GM12891 (cell line): ENCODE measurements around the gene CABP7.

ENCODE experiments used
- POLR2A ChIP-seq: IDR thresholded peaks from 2 replicates; pipeline ENCODE4 v1.6.1; 2011; ENCODE audit warnings: low read depth, low read length, control low read depth
- POLR2AphosphoS5 ChIP-seq: IDR thresholded peaks from 2 replicates; pipeline ENCODE4 v1.6.1; 2011; ENCODE audit warnings: low read depth, low read length, control low read depth
- SPI1 ChIP-seq: IDR thresholded peaks from 2 replicates; pipeline ENCODE4 v1.6.1; 2011; ENCODE audit warnings: low read depth, low read length, control low read depth
- TAF1 ChIP-seq: IDR thresholded peaks from 2 replicates; pipeline ENCODE4 v1.6.1; 2011; ENCODE audit warnings: low read depth, low read length, control low read depth

- TF ChIP-seq POLR2A (no peak), SPI1 (no peak), POLR2AphosphoS5 (no peak), TAF1 (no peak)
These were observed 13.3 kb upstream of the CABP7 start for GRCh38 chr22:29706486-29706885.
